ENCODE data around the gene LAMA4.

LAMA4 gene

DNA sequence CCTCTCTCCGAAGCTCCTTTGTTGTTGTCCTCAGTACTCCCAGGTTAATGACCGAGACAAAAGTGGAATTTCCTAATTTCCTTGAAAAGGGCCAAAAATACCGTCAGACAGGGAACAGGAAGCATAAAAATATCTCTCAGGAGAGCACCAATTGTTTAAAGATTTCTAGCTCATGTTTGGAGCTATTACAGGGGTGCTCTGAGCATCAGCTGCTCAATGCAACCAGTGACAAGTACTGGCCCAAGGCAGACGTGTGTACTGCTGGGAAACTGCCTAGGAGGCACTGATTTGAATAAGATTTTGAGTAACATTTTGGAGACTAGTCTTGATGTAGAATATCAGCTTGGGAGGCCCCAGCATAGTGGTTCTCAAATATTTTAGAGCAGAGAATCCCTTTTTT lies 17.3 kb downstream of the LAMA4 start:
- Histone ChIP-seq H3K18ac (ENCODE audit: low read length) (no peak overlapping the region), H2BK12ac (ENCODE audit: low read length) (no peak overlapping the region), H2AK5ac (ENCODE audit: low read depth, low read length) (no peak overlapping the region), H3K9me3 (replicated peaks in 1 of 2; ENCODE audit: control insufficient read depth in 2 of 2, insufficient read depth in 1 of 2, low read depth in 1 of 2, low read length in 2 of 2) (no peaks in the 10 kb centered on the region), H3K4me3 (ENCODE audit: low read length in 2 of 2) (no peak overlapping the region), H3K27me3 (ENCODE audit: control insufficient read depth in 3 of 3, insufficient read depth in 3 of 3, low read depth in 1 of 3, low read length in 3 of 3) (no peaks in the 10 kb centered on the region), H3K4ac (ENCODE audit: low read length) (no peak overlapping the region), H3K4me2 (ENCODE audit: insufficient read depth, low read length, poor library complexity, severe bottlenecking) (no peak overlapping the region), H2BK120ac (ENCODE audit: low read depth, low read length) (no peak overlapping the region), H3K4me1 (ENCODE audit: control insufficient read depth in 2 of 2, insufficient read depth in 1 of 2, low read depth in 1 of 2, low read length in 2 of 2) (no peaks in the 10 kb centered on the region), H4K8ac (ENCODE audit: low read depth, low read length) (no peak overlapping the region), H4K91ac (ENCODE audit: low read depth, low read length, poor library complexity) (no peak overlapping the region), H2AFZ (ENCODE audit: low read length) (no peak overlapping the region), H2BK5ac (ENCODE audit: low read length) (no peak overlapping the region), H3K27ac (replicated peaks; ENCODE audit: low read length) (no peak overlapping the region), H3K36me3 (replicated peaks in 1 of 2; ENCODE audit: control insufficient read depth in 2 of 2, insufficient read depth in 2 of 2, low read length in 2 of 2) (no peaks in the 10 kb centered on the region), H3K23ac (ENCODE audit: low read depth, low read length, poor library complexity) (no peak overlapping the region), H3K79me1 (ENCODE audit: low read depth, low read length) (no peaks in the 10 kb centered on the region), H2BK15ac (ENCODE audit: low read length) (no peak overlapping the region), H3K14ac (ENCODE audit: low read length) (no peak overlapping the region), H3K9ac (ENCODE audit: low read depth, low read length, poor library complexity) (no peak overlapping the region)
- WGBS, 2 donors (ENCODE audit: extremely low coverage in 2 of 2, insufficient read length in 2 of 2, insufficient replicate concordance in 1 of 2) = no CpG with 5 or more reads among the region's 4 CpGs
- no peak for DNase-seq (ENCODE audit: low spot score)

DNA sequence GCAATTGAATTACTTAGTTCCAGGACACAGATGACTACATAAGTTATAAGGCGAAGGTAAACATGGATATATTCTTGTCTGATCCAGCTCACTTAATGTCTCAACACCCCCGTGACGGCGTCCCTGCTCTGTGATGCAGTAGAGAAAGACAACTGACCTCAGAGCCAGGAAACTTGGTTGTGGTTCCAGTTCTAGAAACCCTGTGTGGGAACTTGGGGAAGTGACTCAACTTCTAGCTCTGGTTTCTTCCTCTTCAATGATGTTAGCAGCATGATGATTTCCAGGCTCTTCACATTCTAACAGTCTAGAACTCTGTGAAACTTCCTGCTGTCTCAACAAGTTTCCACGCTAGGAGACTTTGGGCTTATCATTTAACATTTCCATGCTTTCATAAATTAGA lies 18.4 kb downstream of the LAMA4 start:
- Histone ChIP-seq H4K8ac (ENCODE audit: low read depth, low read length) (no peak overlapping the region), H2AK5ac (ENCODE audit: low read depth, low read length) (no peak overlapping the region), H3K4ac (ENCODE audit: low read length) (no peak overlapping the region), H4K91ac (ENCODE audit: low read depth, low read length, poor library complexity) (no peak overlapping the region), H3K36me3 (replicated peaks in 1 of 2; ENCODE audit: control insufficient read depth in 2 of 2, insufficient read depth in 2 of 2, low read length in 2 of 2) (no peaks in the 10 kb centered on the region), H3K18ac (ENCODE audit: low read length) (no peak overlapping the region), H2BK12ac (ENCODE audit: low read length) (no peak overlapping the region), H2AFZ (ENCODE audit: low read length) (no peak overlapping the region), H2BK15ac (ENCODE audit: low read length) (no peak overlapping the region), H3K4me2 (ENCODE audit: insufficient read depth, low read length, poor library complexity, severe bottlenecking) (no peak overlapping the region), H3K4me1 (ENCODE audit: control insufficient read depth in 2 of 2, insufficient read depth in 1 of 2, low read depth in 1 of 2, low read length in 2 of 2) (peaks cover 2 to 5% of the 10 kb centered on the region in 2 donors), H3K79me1 (ENCODE audit: low read depth, low read length) (no peaks in the 10 kb centered on the region), H2BK5ac (ENCODE audit: low read length) (no peak overlapping the region), H3K27ac (replicated peaks; ENCODE audit: low read length) (no peak overlapping the region), H3K9ac (ENCODE audit: low read depth, low read length, poor library complexity) (no peak overlapping the region), H3K9me3 (replicated peaks in 1 of 2; ENCODE audit: control insufficient read depth in 2 of 2, insufficient read depth in 1 of 2, low read depth in 1 of 2, low read length in 2 of 2) (no peaks in the 10 kb centered on the region), H3K27me3 (ENCODE audit: control insufficient read depth in 3 of 3, insufficient read depth in 3 of 3, low read depth in 1 of 3, low read length in 3 of 3) (no peaks in the 10 kb centered on the region), H3K23ac (ENCODE audit: low read depth, low read length, poor library complexity) (no peak overlapping the region), H2BK120ac (ENCODE audit: low read depth, low read length) (no peak overlapping the region), H3K14ac (ENCODE audit: low read length) (no peak overlapping the region), H3K4me3 (ENCODE audit: low read length in 2 of 2) (no peak overlapping the region)
- DNase-seq (ENCODE audit: low spot score) = no peak
- no CpG with 5 or more reads among the region's 5 CpGs for WGBS, 2 donors (ENCODE audit: extremely low coverage in 2 of 2, insufficient read length in 2 of 2, insufficient replicate concordance in 1 of 2)

- DNase-seq (ENCODE audit: low spot score) = no peak
- Histone ChIP-seq H3K4me2 (ENCODE audit: insufficient read depth, low read length, poor library complexity, severe bottlenecking) (no peak overlapping the region), H3K27ac (replicated peaks; ENCODE audit: low read length) (no peak overlapping the region), H4K8ac (ENCODE audit: low read depth, low read length) (no peak overlapping the region), H3K14ac (ENCODE audit: low read length) (no peak overlapping the region), H3K4ac (ENCODE audit: low read length) (no peak overlapping the region), H3K18ac (ENCODE audit: low read length) (no peak overlapping the region), H2AK5ac (ENCODE audit: low read depth, low read length) (no peak overlapping the region), H3K79me1 (ENCODE audit: low read depth, low read length) (no peaks in the 10 kb centered on the region), H3K9ac (ENCODE audit: low read depth, low read length, poor library complexity) (no peak overlapping the region), H4K91ac (ENCODE audit: low read depth, low read length, poor library complexity) (no peak overlapping the region), H3K36me3 (replicated peaks in 1 of 2; ENCODE audit: control insufficient read depth in 2 of 2, insufficient read depth in 2 of 2, low read length in 2 of 2) (no peaks in the 10 kb centered on the region), H3K4me3 (ENCODE audit: low read length in 2 of 2) (no peak overlapping the region), H3K27me3 (ENCODE audit: control insufficient read depth in 3 of 3, insufficient read depth in 3 of 3, low read depth in 1 of 3, low read length in 3 of 3) (no peaks in the 10 kb centered on the region), H2BK120ac (ENCODE audit: low read depth, low read length) (no peak overlapping the region), H2BK15ac (ENCODE audit: low read length) (no peak overlapping the region), H2BK12ac (ENCODE audit: low read length) (no peak overlapping the region), H2BK5ac (ENCODE audit: low read length) (no peak overlapping the region), H3K4me1 (ENCODE audit: control insufficient read depth in 2 of 2, insufficient read depth in 1 of 2, low read depth in 1 of 2, low read length in 2 of 2) (peaks cover 2 to 5% of the 10 kb centered on the region in 2 donors), H2AFZ (ENCODE audit: low read length) (no peak overlapping the region), H3K23ac (ENCODE audit: low read depth, low read length, poor library complexity) (no peak overlapping the region), H3K9me3 (replicated peaks in 1 of 2; ENCODE audit: control insufficient read depth in 2 of 2, insufficient read depth in 1 of 2, low read depth in 1 of 2, low read length in 2 of 2) (no peaks in the 10 kb centered on the region)
- no CpG with 5 or more reads among the region's 5 CpGs for WGBS, 2 donors (ENCODE audit: extremely low coverage in 2 of 2, insufficient read length in 2 of 2, insufficient replicate concordance in 1 of 2)
Observed at GRCh38 chr6:112234601-112235000, 19.8 kb downstream of the LAMA4 start.

- Histone ChIP-seq H2BK15ac (ENCODE audit: low read length) (no peak overlapping the region), H2BK12ac (ENCODE audit: low read length) (no peak overlapping the region), H3K79me1 (ENCODE audit: low read depth, low read length) (no peaks in the 10 kb centered on the region), H2AFZ (ENCODE audit: low read length) (no peak overlapping the region), H2BK5ac (ENCODE audit: low read length) (no peak overlapping the region), H3K18ac (ENCODE audit: low read length) (no peak overlapping the region), H3K27ac (replicated peaks; ENCODE audit: low read length) (no peak overlapping the region), H4K8ac (ENCODE audit: low read depth, low read length) (no peak overlapping the region), H2BK120ac (ENCODE audit: low read depth, low read length) (no peak overlapping the region), H4K91ac (ENCODE audit: low read depth, low read length, poor library complexity) (no peak overlapping the region), H3K4ac (ENCODE audit: low read length) (no peak overlapping the region), H3K9me3 (replicated peaks in 1 of 2; ENCODE audit: control insufficient read depth in 2 of 2, insufficient read depth in 1 of 2, low read depth in 1 of 2, low read length in 2 of 2) (no peaks in the 10 kb centered on the region), H3K4me2 (ENCODE audit: insufficient read depth, low read length, poor library complexity, severe bottlenecking) (no peak overlapping the region), H3K36me3 (replicated peaks in 1 of 2; ENCODE audit: control insufficient read depth in 2 of 2, insufficient read depth in 2 of 2, low read length in 2 of 2) (no peaks in the 10 kb centered on the region), H3K9ac (ENCODE audit: low read depth, low read length, poor library complexity) (no peak overlapping the region), H3K23ac (ENCODE audit: low read depth, low read length, poor library complexity) (no peak overlapping the region), H3K14ac (ENCODE audit: low read length) (no peak overlapping the region), H2AK5ac (ENCODE audit: low read depth, low read length) (no peak overlapping the region), H3K27me3 (ENCODE audit: control insufficient read depth in 3 of 3, insufficient read depth in 3 of 3, low read depth in 1 of 3, low read length in 3 of 3) (no peaks in the 10 kb centered on the region), H3K4me3 (ENCODE audit: low read length in 2 of 2) (no peak overlapping the region), H3K4me1 (ENCODE audit: control insufficient read depth in 2 of 2, insufficient read depth in 1 of 2, low read depth in 1 of 2, low read length in 2 of 2) (peaks cover 2 to 5% of the 10 kb centered on the region in 2 donors)
- WGBS, 2 donors (ENCODE audit: extremely low coverage in 2 of 2, insufficient read length in 2 of 2, insufficient replicate concordance in 1 of 2) = no CpG with 5 or more reads among the region's 3 CpGs
- no peak for DNase-seq (ENCODE audit: low spot score)
Observed at GRCh38 chr6:112233847-112234246, 20.5 kb downstream of the LAMA4 start.

All from neuronal stem cell (in vitro differentiated cells).